GM19351 (cell line): ENCODE measurements around the gene PDP2.

Experiments
- ATAC-seq: cut with Tn5 transposase; IDR thresholded peaks from one replicate; pipeline ENCODE4 v1.9.1; 2021; ENCODE audit warnings: mild to moderate bottlenecking, moderate library complexity; ENCODE audit not compliant: unreplicated experiment

PDP2 gene

GRCh38 chr16:66880288-66881013, at the start of gene PDP2:
TSS of gene PDP2 (plus strand) at chr16:66880515. CDS start at chr16:66884285, 3,770 bp downstream.
- ATAC-seq = peak; percentile 93

DNA sequence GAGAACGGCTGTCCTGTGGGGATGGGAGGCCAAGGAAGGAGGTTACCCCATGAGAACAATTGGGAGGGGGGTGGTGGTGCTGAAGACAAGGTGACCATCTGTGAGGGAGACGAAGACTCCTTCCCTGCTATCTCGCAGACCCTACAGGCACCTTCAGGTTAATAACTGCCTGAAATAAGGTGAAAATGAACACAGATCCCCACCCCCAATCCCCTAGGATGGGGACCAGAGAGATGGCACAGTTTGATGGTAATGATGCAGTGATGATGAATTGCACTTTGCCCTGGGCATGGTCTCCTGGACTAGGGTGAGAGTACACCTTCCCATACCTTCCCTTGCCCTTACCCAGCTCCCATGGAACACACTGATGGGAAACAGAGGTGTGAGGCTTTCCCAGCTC, 48.1 kb upstream of the PDP2 start:
- no peak for ATAC-seq

- ATAC-seq = no peak
Measured at GRCh38 chr16:66832661-66833305, 47.5 kb upstream of the PDP2 start.

GRCh38 chr16:66834746-66835145, 45.6 kb upstream of the PDP2 start:
- ATAC-seq = no peak

DNA sequence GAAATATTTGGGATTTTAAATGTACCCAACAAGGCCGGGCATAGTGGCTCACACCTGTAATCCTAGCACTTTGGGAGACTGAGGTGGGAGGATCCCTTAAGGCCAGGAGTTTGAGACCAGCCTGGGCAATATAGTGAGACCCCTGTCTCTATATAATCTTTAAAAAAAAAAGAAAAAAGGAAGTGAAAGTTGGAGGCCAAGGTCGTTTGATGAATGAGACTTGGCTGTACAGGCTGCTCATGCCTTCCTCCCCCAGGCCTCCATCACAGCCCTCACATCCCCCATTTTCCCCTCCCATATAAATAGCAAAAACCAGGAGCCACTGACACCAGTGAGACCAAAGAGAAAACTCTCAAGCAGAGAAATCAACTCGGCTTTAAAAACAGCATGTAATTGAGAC, 39.4 kb upstream of the PDP2 start:
- ATAC-seq = no peak

- no peak for ATAC-seq
Measured at GRCh38 chr16:66841366-66841765, 38.9 kb upstream of the PDP2 start.

DNA sequence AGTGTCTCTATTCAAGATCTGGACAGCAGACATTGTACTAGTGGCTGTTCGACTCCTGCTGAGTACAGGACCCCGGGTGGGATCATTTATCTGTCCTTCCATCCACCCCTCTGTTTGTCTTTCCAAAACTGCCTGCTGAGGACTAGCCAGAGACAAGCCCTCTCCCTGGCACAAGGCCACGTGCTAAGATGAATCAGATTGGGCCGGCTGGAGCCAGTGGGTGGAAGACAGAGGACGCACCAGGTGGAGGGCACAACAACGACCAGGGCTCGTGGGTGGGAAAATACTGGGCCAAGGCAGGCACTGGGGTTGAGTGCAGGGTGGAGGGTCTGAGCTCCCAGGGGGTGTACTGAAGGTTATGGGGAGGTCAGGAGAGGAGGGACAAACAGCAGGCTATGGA, 37.5 kb upstream of the PDP2 start:
- ATAC-seq = no peak

DNA sequence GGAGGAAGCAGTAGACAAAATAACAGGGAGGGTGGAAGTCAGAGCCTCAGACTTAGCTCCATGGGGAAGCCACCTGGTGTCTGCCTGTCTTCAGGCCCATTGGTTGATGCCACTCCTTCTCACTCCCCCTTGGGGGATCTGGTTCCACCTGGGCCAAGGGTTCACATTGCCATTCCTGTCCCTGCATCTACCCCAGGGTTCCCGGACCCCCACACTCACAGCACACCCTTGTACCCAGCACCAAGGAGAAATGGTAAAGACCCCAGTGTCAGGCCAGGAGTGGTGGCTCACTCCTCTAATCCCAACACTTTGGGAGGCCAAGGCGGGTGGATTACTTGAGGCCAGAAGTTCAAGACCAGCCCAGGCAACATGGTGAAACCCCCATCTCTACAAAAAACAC, 37.1 kb upstream of the PDP2 start:
- ATAC-seq = no peak

GRCh38 chr16:66844009-66844341, 36.3 kb upstream of the PDP2 start:
- no peak for ATAC-seq

GRCh38 chr16:66844342-66845079, 35.8 kb upstream of the PDP2 start, which contains the start of gene CA7:
TSS of gene CA7 (plus strand) at chr16:66844414. CDS start at chr16:66844488, 74 bp downstream.
- ATAC-seq = no peak

- no peak for ATAC-seq
Measured at GRCh38 chr16:66845080-66845410, 35.3 kb upstream of the PDP2 start.

DNA sequence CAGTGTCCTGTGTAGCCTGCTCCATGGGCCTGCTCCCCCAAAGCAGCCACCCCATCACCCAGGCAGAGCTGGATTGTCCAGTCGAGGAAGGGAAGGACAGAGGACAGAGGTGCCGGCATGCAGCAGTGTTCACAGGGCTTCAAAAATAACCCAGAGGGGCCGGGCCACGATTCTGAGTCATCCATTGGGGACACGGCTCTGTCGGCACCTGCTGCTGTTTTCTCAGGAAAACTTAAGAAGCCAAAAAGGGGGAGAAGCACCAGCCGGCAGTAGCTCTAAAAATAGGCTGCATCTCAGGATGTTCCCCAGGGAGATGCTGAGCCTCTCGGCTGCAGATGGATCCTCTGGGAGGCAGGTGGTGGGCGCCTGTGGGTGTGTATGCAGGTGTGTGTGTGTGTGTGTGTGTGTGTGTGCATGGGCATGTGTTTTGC, 34.5 kb upstream of the PDP2 start:
- no peak for ATAC-seq

DNA sequence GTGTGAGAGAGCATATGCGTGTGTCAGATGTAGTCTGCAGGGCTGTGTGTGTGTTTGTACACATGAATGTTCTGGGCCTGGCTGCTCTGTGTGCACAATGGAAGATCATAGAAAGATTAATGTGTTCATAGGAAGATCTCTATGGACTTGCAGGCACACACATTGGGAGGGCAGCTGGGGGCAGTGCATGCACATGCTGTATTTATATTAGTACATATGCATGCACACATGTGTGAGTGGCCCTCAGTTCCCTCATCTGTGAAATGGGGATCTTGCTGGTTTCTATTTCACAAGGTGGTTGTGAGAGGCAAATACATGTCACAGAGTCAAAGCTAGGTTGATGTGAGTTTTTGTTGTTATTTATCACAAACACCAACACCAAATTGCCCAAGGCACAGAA, 34.0 kb upstream of the PDP2 start:
- ATAC-seq = peak; percentile 47

DNA sequence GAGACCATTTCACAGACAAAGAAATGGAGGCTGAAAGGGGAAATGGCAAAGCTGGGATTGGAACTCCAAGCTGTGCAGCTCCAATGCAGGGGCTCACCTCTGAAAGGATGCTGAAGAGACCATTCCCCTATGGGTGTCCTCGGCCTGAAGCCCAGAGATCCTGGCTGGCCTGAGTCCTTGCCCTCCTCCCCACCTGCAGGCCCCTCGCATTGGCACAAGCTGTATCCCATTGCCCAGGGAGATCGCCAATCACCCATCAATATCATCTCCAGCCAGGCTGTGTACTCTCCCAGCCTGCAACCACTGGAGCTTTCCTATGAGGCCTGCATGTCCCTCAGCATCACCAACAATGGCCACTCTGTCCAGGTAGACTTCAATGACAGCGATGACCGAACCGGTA, 33.5 kb upstream of the PDP2 start:
- no peak for ATAC-seq

GRCh38 chr16:66847533-66848067, 32.7 kb upstream of the PDP2 start:
- ATAC-seq = no peak

GRCh38 chr16:66848172-66848571, 32.1 kb upstream of the PDP2 start:
- ATAC-seq = no peak

- ATAC-seq = no peak
Measured at GRCh38 chr16:66849021-66849420, 31.3 kb upstream of the PDP2 start.

DNA sequence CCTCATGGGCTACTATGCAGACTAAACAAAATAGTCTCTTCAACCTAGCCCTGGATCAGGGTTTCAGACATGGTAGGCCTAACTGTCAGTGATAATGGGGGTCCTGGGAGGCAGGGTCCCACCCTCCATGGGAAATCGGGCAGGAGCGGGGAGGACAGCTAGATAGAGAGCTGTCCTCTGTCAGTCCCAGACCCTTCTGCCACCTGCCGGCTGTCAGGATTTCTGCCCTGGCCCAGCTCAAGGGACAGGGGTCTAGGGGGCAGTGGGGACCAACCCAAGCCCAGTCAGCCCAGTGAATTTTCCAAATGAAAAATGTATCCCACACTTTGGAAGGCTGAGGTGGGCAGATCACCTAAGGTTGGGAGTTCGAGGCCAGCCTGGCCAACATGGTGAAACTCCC, 30.8 kb upstream of the PDP2 start:
- no peak for ATAC-seq

- ATAC-seq = no peak
Measured at GRCh38 chr16:66850115-66850815, 30.1 kb upstream of the PDP2 start.

DNA sequence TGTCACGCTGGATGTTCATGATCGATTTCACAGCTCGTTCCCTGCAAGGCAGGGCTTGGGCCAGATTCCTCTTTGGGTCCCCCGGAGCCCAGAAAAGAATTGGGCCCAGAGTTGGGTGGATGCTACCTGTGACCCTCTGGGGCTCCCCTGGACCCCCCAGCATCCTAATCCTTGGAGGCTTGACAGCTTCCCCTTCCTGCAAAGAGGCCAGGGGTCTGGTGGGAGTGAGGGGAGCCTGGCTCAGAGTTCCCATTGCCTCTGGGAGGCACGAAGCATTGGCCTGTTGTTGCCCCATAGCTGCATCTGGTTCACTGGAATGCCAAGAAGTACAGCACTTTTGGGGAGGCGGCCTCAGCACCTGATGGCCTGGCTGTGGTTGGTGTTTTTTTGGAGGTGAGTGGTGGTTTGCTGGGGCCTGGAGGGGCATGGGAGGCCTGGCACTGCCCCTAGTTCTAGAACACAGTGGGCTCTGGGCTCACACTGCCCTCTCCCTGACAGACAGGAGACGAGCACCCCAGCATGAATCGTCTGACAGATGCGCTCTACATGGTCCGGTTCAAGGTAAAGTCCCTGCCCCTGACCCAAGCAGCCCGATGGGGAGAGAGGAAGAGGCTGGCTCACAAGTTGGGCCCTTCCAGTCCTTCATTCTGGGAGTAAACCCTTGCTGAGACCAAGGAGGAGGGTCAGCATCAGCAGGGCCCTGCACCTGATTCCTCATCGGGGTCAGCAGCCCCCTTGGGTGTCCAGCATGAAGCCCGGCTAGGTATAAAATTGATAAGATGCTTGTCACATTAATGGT, 28.9 kb upstream of the PDP2 start:
- no peak for ATAC-seq
